GM19043 (cell line): ENCODE results near the gene B3GALNT1.

Experiments used
- ATAC-seq: cut with Tn5 transposase; IDR thresholded peaks from one replicate; pipeline ENCODE4 v1.9.1; 2021; ENCODE audit warnings: low read depth; ENCODE audit not compliant: unreplicated experiment

Gene B3GALNT1

GRCh38 chr3:161104561-161105551 is at the start of gene B3GALNT1:
Gene B3GALNT1 (minus strand): TSS chr3:161105349. CDS start chr3:161086754, 18,595 bp downstream.
- peak; percentile 68 for ATAC-seq

GRCh38 chr3:161153480-161153879 is 48.3 kb upstream of the B3GALNT1 start:
- ATAC-seq = no peak

GRCh38 chr3:161150001-161150525 is 44.9 kb upstream of the B3GALNT1 start:
- ATAC-seq = no peak

- ATAC-seq = no peak
These were observed 44.4 kb upstream of the B3GALNT1 start for GRCh38 chr3:161149529-161149928.

- no peak for ATAC-seq
These were observed 43.8 kb upstream of the B3GALNT1 start for GRCh38 chr3:161148832-161149475.

GRCh38 chr3:161142486-161142885 is 37.3 kb upstream of the B3GALNT1 start:
- ATAC-seq = no peak

GRCh38 chr3:161139686-161140085 is 34.5 kb upstream of the B3GALNT1 start:
- ATAC-seq = no peak

GRCh38 chr3:161137260-161137659 is 32.1 kb upstream of the B3GALNT1 start:
- ATAC-seq = no peak

- ATAC-seq = no peak
These were observed 27.2 kb upstream of the B3GALNT1 start for GRCh38 chr3:161132391-161132790.

GRCh38 chr3:161126495-161126894 is 21.3 kb upstream of the B3GALNT1 start:
- no peak for ATAC-seq

- no peak for ATAC-seq
These were observed 12.5 kb upstream of the B3GALNT1 start for GRCh38 chr3:161117646-161118045.

- no peak for ATAC-seq
These were observed 3.7 kb upstream of the B3GALNT1 start for GRCh38 chr3:161108840-161109239.

GRCh38 chr3:161107311-161107710 is 2.2 kb upstream of the B3GALNT1 start:
- no peak for ATAC-seq

GRCh38 chr3:161103776-161104385 is 1.3 kb downstream of the B3GALNT1 start:
- no peak for ATAC-seq

- ATAC-seq = no peak
These were observed 3.5 kb downstream of the B3GALNT1 start for GRCh38 chr3:161101609-161102008.

GRCh38 chr3:161100994-161101393 is 4.2 kb downstream of the B3GALNT1 start:
- ATAC-seq = no peak

GRCh38 chr3:161096771-161097367 is 8.3 kb downstream of the B3GALNT1 start:
- ATAC-seq = no peak

- ATAC-seq = no peak
These were observed 11.3 kb downstream of the B3GALNT1 start for GRCh38 chr3:161093895-161094294.

GRCh38 chr3:161084277-161084676 is 20.9 kb downstream of the B3GALNT1 start:
- no peak for ATAC-seq

GRCh38 chr3:161083131-161083530 is 22.0 kb downstream of the B3GALNT1 start:
- no peak for ATAC-seq

GRCh38 chr3:161082063-161082462 is 23.1 kb downstream of the B3GALNT1 start:
- peak; percentile 30 for ATAC-seq
